Measurements from ENCODE around the gene TMEM38A. TPM values are rescaled to one million over a fixed set of nuclear protein-coding genes. Genes with fewer than 3 reads are reported as not detected.

TMEM38A gene
- total RNA-seq, 1 donor from 2014 or later, result 8.0 TPM

DNA sequence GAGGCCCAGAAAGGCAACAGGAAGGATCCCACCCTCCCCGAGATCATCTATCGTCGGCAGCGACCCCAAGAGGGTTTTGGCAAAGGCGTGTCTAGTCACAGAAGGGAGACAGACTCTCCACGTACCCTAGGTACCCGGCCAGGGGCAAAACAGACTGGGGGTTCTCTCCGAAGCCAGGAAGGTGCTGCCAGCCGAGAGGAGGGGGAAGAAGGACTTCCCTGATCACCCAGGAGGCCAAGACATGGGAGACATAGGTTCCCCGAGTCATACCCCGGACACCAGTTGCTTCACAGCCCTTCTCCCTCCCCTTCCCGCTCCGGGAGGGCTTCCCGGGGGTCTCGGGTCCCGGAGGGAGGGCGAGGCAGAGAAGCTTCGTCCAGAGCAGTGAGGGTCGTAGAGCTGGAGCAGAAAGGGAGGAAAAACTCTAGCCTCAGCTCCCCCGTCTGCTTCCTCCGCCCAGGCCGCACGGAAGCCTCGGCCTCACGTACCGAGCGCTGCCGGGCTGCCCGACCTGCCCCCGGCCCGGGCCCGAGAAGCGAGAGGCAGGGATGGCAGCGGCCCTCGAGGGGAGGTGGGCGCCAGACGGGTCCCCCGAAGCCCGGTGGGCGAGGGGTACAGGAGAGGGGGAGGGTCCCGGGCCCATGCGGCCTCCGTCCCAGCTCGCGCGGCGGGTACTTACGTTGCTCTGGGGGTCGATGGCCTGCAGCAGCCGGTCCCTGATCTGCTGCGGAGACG lies 33.6 kb upstream of the TMEM38A start:
- no peaks in the 10 kb centered on the region for H3K9me3 Mint-ChIP-seq
- peak overlapping the region; percentile 92 for H3K4me3 Mint-ChIP-seq
- H3K4me1 Mint-ChIP-seq (ENCODE audit: unreplicated experiment), result peaks cover 28% of the 10 kb centered on the region
- H3K27me3 Mint-ChIP-seq, result no peaks in the 10 kb centered on the region
- peak overlapping the region; percentile 91 for H3K27ac Mint-ChIP-seq
- TF ChIP-seq, protein P1, sequence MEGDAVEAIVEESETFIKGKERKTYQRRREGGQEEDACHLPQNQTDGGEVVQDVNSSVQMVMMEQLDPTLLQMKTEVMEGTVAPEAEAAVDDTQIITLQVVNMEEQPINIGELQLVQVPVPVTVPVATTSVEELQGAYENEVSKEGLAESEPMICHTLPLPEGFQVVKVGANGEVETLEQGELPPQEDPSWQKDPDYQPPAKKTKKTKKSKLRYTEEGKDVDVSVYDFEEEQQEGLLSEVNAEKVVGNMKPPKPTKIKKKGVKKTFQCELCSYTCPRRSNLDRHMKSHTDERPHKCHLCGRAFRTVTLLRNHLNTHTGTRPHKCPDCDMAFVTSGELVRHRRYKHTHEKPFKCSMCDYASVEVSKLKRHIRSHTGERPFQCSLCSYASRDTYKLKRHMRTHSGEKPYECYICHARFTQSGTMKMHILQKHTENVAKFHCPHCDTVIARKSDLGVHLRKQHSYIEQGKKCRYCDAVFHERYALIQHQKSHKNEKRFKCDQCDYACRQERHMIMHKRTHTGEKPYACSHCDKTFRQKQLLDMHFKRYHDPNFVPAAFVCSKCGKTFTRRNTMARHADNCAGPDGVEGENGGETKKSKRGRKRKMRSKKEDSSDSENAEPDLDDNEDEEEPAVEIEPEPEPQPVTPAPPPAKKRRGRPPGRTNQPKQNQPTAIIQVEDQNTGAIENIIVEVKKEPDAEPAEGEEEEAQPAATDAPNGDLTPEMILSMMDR (conservative IDR thresholded peaks at IDR 0.05), result no peak
- DNase-seq (ENCODE audit: extremely low spot score, unreplicated experiment), result peak; percentile 73
- no peaks in the 10 kb centered on the region for H3K36me3 Mint-ChIP-seq

DNA sequence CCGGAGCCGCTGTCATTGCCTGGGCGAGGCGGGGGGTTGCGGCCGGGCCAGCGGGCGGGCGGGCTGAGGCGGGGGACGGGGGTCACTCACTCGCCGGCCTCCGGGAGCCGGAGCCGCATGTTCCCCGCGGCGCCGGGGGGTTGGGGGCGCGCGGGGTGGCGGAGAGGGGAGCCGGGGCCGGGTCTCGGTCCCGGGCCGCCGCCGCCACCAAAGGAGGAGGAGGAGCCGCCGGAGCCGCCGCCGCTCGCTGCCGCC lies 33.1 kb upstream of the TMEM38A start:
- Mint-ChIP-seq H3K36me3 (no peaks in the 10 kb centered on the region), H3K9me3 (no peaks in the 10 kb centered on the region), H3K27ac (no peak overlapping the region), H3K27me3 (no peaks in the 10 kb centered on the region), H3K4me3 (peak overlapping the region; percentile 98), H3K4me1 (ENCODE audit: unreplicated experiment) (peaks cover 28% of the 10 kb centered on the region)
- TF ChIP-seq, protein P1 (conservative IDR thresholded peaks at IDR 0.05), result no peak
- no peak for DNase-seq (ENCODE audit: extremely low spot score, unreplicated experiment)

DNA sequence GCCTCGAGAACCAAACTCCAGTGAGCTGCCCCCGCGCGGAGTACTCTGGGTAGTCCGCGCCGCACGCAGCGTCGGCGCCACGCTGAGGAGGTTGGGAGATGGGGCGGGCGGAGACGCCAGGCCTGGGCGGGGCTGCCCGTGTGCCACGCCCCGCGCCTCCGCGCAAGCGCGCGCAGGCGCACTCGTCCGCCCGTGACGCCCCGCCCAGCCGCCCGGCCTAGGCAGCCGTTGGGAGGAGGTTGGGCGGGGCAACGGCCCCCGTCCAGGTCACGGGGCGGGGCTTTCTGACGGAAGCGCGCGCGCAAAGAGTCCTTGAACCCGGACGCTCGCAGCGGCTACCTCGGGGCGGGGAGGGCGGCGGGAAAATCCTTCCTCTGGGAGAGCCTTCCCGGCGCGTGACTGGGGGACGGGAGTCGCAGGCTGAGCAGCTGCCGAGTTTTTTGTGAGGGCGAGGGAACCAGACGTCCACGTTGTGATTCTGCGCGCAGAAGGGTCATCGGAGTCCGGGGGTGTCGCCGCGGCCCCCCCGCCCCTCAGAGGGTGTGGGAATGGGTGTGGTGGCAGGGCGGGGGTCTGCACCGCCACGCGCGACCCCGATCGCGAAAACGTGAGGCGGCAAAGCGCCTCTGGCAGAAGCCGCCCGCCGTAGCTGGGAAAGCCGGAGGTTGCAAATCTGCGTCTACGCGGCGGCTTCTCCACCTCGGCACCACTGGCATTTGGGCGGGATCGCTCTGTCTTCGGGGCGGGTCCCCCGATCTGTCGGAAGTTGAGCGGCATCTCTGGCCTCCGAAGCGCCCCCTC lies 32.6 kb upstream of the TMEM38A start, which contains the start of gene MED26:
Gene MED26, minus strand, starts transcription at position 22 of the 801 bp plus-strand sequence. CDS start 261 bp downstream, outside the sequence.
- H3K9me3 Mint-ChIP-seq, result no peaks in the 10 kb centered on the region
- H3K27me3 Mint-ChIP-seq, result no peaks in the 10 kb centered on the region
- peak within 1 kb of the TSS; percentile 97 for H3K27ac Mint-ChIP-seq
- H3K4me1 Mint-ChIP-seq (ENCODE audit: unreplicated experiment), result peaks cover 28% of the 10 kb centered on the region
- peak; percentile 98 for DNase-seq (ENCODE audit: extremely low spot score, unreplicated experiment)
- TF ChIP-seq, protein P1 (conservative IDR thresholded peaks at IDR 0.05), result no peak
- peak within 1 kb of the TSS; percentile 98 for H3K4me3 Mint-ChIP-seq
- no peaks in the 10 kb centered on the region for H3K36me3 Mint-ChIP-seq

DNA sequence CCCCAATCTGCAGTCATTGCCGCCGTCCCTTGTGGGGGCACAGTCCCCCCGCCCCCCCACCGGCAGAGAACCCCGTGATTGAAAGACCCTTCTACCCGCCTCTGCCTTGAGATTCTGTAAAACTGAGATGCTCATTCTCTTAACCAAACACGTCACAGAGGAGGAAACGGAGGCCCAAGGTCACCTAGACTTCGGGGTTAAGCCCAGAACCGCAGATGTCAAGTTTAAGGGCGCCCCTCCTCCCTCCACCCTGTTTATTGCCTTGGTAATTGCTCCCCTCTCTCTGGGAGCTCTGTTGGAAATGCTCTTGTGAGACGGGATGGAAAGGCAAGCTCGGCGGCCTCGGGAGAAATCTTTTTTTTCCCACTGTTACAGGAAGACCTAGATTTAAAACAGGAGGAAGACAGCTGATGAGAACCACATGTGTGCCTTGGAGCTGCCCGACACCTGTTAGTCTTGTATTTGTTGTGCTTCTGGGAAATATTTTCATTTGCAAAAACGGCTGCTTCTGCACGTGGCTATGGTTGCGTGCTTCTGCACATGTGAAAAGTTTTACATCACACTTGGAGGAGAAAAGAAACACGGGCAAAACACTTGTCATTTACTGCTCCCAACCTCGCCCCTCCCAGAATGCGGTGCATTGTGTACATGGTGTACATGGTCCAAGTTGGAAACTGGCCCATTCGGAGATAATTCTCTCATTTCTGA lies 31.8 kb upstream of the TMEM38A start:
- Mint-ChIP-seq H3K27ac (peak overlapping the region; percentile 97), H3K4me1 (ENCODE audit: unreplicated experiment) (peaks cover 25% of the 10 kb centered on the region), H3K27me3 (no peaks in the 10 kb centered on the region), H3K9me3 (no peaks in the 10 kb centered on the region), H3K36me3 (no peaks in the 10 kb centered on the region), H3K4me3 (peak overlapping the region; percentile 98)
- DNase-seq (ENCODE audit: extremely low spot score, unreplicated experiment), result no peak
- TF ChIP-seq, protein P1 (conservative IDR thresholded peaks at IDR 0.05), result no peak

DNA sequence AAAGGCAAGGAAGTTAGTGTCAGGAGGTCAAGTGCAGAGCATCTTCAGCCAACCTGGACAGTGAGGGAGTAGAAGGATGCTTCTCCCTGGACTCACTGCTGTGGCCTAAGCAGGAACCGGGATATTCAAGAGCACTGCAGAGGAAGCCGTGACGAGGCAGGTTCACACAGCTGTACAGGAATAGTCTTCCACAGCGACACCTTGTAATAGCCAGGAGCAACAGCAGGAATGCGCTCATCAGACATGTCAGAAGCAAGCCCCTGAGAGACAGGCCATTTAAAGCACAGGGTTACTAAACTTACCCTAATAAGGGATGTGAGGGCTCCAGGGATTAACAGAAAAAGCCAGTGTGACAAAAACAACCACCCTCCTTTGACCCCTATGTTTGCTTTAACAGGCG lies 29.5 kb upstream of the TMEM38A start:
- TF ChIP-seq, protein P1 (conservative IDR thresholded peaks at IDR 0.05), result no peak
- Mint-ChIP-seq H3K36me3 (no peaks in the 10 kb centered on the region), H3K4me3 (no peak overlapping the region), H3K9me3 (no peaks in the 10 kb centered on the region), H3K27ac (no peak overlapping the region), H3K4me1 (ENCODE audit: unreplicated experiment) (peaks cover 12% of the 10 kb centered on the region), H3K27me3 (no peaks in the 10 kb centered on the region)
- no peak for DNase-seq (ENCODE audit: extremely low spot score, unreplicated experiment)
